ENCODE data around the gene SLC25A1. TPM values are rescaled to one million over a fixed set of nuclear protein-coding genes. Genes with fewer than 3 reads are reported as not detected.

Gene SLC25A1
- total RNA-seq, 2 donors from 2014 or later, result 46.2 to 47.8 TPM

GRCh38 chr22:19184276-19184997 is 5.9 kb upstream of the SLC25A1 start:
- intact Hi-C loops (cut with DNase I), result no loop called here

DNA sequence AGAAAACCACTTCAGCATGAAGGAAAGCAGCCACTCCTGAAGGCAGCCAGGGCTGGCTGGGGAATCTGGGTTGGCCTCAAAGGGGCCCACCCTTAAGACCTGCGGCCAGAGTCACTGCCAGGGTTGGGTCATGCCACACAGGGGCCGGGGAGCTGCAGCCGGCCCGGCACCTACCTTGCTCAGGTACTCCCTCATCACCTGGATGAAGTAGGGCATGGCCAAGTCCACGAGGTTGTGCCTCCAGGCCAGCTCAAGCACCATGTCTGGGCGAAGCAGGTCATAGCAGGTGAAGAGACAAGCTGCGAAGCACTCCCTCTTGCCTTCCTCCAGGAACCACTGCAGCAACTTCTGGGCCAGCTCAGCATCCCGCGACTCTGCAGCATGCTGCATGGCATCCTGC is 4.7 kb upstream of the SLC25A1 start:
- DNase-seq (ENCODE audit: low spot score), result peak; percentile 66
- intact Hi-C loops (cut with DNase I), result no loop called here

More at GRCh38 chr22:19184276-19184997, 5.9 kb upstream of the SLC25A1 start:
- DNase-seq (ENCODE audit: low spot score), result no peak

DNA sequence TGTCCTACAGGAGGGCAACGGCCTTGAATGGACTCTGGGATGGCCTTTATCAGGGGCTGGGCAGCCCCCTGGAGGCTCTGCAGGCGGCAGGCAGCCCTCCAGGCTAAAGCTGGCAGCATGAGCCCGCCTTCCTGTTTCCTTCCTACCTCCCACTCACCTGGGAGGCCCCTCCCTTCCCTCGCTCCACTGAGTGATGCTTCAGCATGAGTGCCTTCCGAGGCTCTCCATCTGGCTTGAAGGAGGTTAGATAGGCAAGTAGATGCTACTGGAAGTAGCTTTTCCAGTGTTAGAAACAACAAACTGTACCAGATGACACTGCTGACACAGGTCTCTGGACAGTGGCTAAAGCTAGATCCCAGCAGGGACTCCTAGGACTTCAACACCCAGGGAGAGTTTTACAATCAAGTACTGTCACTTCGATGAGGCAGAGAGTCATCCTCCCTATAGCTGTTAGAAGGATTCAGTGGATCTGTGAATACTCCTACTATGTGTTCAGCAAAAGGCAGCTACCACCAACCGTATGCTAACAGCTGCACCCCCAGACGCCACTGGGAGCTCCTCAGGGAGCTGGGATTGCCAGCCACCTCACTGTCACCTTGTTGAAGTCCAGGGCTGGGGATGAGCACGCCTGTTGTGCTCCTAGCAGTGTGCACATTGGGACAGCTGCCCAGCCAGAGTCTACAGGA is 4.1 kb upstream of the SLC25A1 start:
- DNase-seq (ENCODE audit: low spot score), result no peak
- intact Hi-C loops (cut with DNase I), result no loop called here

GRCh38 chr22:19181786-19182471 is 3.4 kb upstream of the SLC25A1 start:
- DNase-seq (ENCODE audit: low spot score), result no peak
- intact Hi-C loops (cut with DNase I), result loop anchor here in 1 of 2 donors (2.0 kb wide), 1 partner anchor 39 kb away; no protein-coding TSS in a partner anchor

DNA sequence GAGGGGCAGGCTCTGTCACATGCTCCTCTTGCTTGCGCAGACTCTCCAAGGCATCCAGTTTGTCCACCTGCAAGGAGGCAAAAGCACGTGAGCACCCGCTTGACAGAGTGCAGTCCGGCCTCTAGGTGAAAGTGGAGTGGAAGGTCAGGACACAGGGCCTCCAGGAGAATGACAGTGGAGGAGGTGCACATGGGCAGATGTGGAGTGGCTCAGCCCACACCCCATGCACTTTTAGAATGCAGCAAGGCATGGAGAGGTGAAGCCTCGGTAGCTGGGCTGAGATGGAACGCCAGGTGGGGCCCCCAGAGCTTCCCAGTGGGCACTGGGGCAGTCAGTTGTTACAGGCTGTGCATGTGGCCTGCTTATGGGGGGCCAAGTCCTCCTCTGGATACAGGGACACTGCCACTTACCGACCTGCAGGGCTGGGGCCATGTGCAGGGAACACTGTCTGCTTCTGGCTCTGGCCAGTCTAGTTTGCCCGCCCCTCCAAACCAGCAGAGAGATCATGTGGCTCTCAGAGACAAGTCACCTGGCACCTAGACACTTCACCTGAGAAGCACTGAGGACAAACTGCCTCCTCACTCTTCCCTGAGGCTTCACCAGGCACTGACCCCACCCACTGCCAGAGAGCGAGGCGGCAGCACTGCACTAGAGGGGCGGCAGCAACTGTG is 2.3 kb upstream of the SLC25A1 start:
- DNase-seq (ENCODE audit: low spot score), result no peak
- intact Hi-C loops (cut with DNase I), result loop anchor here in 1 of 2 donors (2.0 kb wide), 1 partner anchor 40 kb away; no protein-coding TSS in a partner anchor

GRCh38 chr22:19180234-19180633 is 1.7 kb upstream of the SLC25A1 start:
- no peak for DNase-seq (ENCODE audit: low spot score)
- intact Hi-C loops (cut with DNase I), result loop anchor here in 1 of 2 donors (2.0 kb wide), 1 partner anchor 41 kb away; no protein-coding TSS in a partner anchor

DNA sequence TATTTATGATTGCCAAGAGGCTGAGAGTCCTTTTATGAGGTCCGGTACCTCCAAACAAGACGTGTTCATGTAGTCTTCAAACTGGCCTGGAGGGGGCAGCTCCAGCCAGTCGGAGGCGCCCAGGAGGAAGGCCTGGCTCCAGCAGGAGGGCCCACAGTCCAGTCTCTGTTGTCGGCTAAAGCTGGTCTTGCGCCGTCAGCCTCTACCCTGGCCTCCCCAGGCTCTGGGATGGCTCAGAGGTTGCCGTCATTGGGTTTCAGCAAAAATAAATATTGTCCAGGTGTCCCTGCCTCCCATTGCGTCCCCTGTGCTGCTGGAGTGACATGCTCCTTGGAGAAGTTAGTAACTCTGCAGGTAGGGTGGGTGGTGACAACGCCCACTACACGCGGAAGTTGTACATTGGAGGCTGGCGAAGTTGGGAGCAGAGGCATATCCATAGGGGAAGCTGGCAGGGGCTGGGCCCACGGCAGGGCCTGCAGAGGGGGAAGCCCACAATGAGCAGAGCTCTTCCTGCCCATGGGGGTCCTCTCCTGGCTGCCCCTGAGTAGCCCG is 1.0 kb upstream of the SLC25A1 start:
- intact Hi-C loops (cut with DNase I), result loop anchor here (2.0 to 5.0 kb wide), 2 partner anchors 41 to 1187 kb away; no protein-coding TSS in a partner anchor
- DNase-seq (ENCODE audit: low spot score), result peak; percentile 92

- intact Hi-C loops (cut with DNase I), result loop anchor here in 1 of 2 donors (5.0 kb wide), 1 partner anchor 1186 kb away; no protein-coding TSS in a partner anchor
- no peak for DNase-seq (ENCODE audit: low spot score)
Observed at GRCh38 chr22:19178065-19178656, 375 bp downstream of the SLC25A1 start.

DNA sequence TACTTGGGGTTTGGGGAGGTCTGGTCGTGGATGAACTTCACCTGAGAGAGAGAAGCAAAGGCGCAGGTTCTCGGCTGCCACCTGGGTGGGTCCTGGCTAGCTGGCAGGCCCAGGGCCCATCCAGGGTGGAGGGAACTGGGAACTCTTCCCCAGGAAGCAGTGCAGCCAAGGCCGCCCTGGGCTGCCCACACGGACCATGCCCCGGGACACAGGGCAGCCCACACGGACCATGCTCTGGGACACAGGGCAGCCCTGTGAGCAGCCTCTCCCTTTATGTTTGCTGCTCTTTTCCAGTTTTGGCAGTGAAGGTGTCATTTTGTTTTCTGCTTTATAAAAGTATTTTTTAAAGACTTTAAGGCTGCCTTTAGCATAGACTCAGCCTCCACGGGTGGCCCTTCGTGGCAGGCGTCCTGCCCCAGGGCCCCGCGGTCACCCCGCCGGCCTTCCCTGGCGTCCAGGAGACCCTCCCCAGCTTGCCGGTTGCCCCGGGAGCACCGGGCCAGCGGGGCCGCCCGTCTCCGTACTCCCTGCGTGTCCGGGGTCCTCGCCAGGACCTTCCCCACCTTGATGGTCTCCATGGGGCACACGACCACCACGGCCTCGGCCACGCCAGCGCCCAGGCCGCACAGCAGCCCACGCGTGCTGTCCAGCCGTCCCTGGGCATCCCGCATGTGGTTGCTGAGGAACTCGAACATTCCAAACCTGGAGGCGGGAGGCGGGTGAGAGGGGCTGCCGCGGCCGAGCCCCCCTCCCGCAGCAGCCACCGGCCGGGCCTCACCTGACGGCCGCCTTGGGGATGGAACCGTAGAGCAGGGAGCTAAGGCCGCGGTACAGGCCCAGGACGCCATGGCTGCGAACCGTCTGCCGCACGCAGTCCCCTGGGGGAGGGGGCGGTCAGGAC is 1.1 kb downstream of the SLC25A1 start:
- no peak for DNase-seq (ENCODE audit: low spot score)
- intact Hi-C loops (cut with DNase I), result loop anchor here in 1 of 2 donors (5.0 kb wide), 1 partner anchor 1185 kb away; no protein-coding TSS in a partner anchor

DNA sequence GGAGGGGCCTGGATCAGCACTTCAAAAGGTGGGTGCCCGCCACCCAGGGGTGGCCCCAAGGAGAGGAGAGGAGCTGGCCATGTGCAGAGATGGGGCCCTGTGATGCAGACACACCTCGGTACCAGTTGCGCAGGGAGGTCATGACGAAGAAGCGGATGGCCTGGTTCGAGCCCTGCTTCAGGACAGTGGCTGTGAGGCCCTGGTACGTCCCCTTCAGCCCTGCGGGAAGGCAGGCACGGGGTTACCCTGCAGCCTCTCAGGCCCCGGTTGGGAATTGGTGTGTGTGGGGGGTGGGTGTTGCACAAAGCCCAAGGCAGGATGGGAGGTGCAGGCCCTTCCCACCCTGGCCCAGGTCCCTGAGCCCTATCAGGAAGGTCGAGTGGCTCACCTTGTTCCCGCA is 1.8 kb downstream of the SLC25A1 start:
- no peak for DNase-seq (ENCODE audit: low spot score)
- intact Hi-C loops (cut with DNase I), result loop anchor here in 1 of 2 donors (5.0 kb wide), 1 partner anchor 1184 kb away; no protein-coding TSS in a partner anchor

DNA sequence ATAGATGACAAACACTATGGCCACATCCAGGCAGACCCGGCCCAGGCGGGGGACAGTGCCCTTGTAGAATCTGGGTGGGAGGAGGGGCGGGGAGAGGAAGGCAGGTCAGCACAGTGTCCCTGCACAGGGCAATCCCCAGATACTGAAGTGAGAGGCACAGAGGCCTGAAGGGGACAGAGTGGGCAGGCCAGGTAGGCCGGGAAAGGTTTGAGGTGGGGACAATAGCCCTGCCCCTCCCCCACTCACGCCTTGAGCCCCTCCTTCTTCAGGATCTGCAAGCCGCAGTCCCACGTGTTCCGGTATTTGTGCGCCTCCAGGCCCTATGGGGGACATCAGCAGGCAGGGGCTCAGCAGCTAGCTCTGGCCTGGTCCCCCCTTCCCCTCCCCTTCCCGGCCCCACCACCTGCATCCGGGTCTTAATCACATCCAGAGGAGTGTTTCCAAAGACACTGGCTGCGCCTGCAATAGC is 2.3 kb downstream of the SLC25A1 start:
- intact Hi-C loops (cut with DNase I), result loop anchor here in 1 of 2 donors (5.0 kb wide), 1 partner anchor 1184 kb away; no protein-coding TSS in a partner anchor

GRCh38 chr22:19175602-19176174 is 2.8 kb downstream of the SLC25A1 start:
- intact Hi-C loops (cut with DNase I), result loop anchor here in 1 of 2 donors (5.0 kb wide), 1 partner anchor 1183 kb away; no protein-coding TSS in a partner anchor
- DNase-seq (ENCODE audit: low spot score), result no peak

More for the DNA sequence above, 2.3 kb downstream of the SLC25A1 start:
- no peak for DNase-seq (ENCODE audit: low spot score)

GRCh38 chr22:19175026-19175601 is 3.4 kb downstream of the SLC25A1 start:
- intact Hi-C loops (cut with DNase I), result loop anchor here in 1 of 2 donors (5.0 kb wide), 1 partner anchor 1183 kb away; no protein-coding TSS in a partner anchor
- no peak for DNase-seq (ENCODE audit: low spot score)

- no peak for DNase-seq (ENCODE audit: low spot score)
- intact Hi-C loops (cut with DNase I), result loop anchor here in 1 of 2 donors (5.0 kb wide), 1 partner anchor 1182 kb away; no protein-coding TSS in a partner anchor
Observed at GRCh38 chr22:19174106-19175025, 4.2 kb downstream of the SLC25A1 start.

All from posterior vena cava (tissue), 2 donors.